ENCODE measurements around the gene FCER2.
"Not testable (repeated sequence)": the region's sequence is repeated elsewhere in the genome, so short reads cannot be mapped to it uniquely, and the experiment has no call there.

FCER2 gene

DNA sequence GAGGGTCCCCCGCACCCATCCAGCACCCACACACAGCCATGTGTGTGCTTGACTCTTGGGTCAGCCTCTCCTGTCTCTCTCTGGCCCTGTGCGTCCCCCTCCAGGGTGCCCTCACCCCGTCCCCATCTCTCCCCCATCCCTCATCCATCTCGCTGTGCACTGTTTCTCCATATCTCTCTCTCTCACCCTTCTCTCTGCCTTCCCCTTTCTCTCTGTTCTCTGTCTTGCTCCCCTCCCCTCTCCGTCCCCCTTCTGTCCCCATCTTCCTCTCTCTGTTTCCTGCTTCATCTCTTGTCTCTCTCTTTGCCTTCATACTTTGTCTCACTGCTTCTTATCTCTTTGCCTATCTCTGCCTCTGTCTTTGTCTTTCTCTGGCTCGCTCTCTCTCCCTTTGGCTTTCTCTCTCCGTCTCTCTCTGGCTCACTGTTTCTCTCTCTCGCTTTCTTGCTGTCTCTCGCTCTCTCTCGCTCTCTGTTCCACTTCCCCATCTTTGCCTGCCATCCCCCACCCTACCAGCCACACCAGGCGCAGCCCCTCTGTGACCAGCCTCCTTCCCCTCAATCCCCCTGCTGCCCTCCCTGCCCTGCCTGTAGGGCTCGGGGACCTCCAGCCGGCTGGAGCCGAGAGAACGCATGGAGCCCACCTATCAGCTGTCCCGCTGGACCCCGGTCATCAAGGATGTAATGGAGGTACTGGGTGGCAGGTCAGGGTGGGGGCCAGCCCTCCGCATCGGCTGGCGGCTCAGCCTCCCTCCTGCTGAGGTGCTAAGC, 56.1 kb downstream of the FCER2 start:
- no peak overlapping the region for H3K27ac ChIP-seq
- ChIA-PET CTCF (no interaction called here), POLR2A (ENCODE audit: low non-redundant PET) (no interaction called here)
- no peak for TF ChIP-seq CTCF (conservative IDR thresholded peaks at IDR 0.05; ENCODE audit: low read depth)
- no peak for DNase-seq (ENCODE audit: low spot score)

DNA sequence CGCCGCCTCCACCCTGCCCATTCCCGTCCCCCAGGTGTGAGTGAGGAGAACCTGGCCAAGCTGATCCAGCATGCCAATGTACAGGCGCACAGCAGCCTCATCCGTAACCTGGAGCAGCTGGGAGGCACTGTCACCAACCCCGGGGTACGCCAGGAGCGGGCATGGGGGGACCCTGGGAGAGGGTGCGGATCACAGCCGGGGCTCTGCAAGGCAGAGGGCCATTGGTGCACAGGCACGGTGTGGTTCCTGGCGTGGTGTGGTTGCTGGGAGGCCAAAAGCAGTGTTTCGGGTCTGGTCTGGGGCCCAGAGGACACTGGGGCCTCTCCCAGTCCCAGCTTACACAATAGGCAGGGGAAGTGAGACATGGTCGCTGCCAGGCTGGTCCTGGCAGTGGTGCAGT, 56.8 kb downstream of the FCER2 start:
- no peak for TF ChIP-seq CTCF (conservative IDR thresholded peaks at IDR 0.05; ENCODE audit: low read depth)
- DNase-seq (ENCODE audit: low spot score), result no peak
- POLR2A ChIA-PET (ENCODE audit: low non-redundant PET), result no interaction called here
- peak overlapping the region; percentile 19; the same call in 1 of the 2 replicates for H3K27ac ChIP-seq
- CTCF ChIA-PET, result no interaction called here

DNA sequence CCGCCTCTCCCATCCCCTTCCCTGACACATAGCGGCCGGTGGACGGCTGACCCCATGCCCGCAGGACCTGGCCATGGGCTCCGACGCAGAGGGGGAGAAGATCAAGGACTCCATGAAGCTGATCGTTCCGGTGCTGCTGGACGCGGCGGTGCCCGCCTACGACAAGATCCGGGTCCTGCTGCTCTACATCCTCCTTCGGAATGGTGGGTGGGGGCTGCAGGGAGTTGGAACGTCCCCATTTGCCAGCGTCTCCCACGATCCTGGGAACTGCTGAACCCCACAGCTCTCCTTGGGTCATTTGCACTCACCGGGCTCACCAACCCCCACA, 57.4 kb downstream of the FCER2 start:
- H3K27ac ChIP-seq, result peak overlapping the region; percentile 19; the same call in 1 of the 2 replicates
- DNase-seq (ENCODE audit: low spot score), result no peak
- CTCF ChIA-PET, result no interaction called here
- POLR2A ChIA-PET (ENCODE audit: low non-redundant PET), result no interaction called here
- TF ChIP-seq CTCF (conservative IDR thresholded peaks at IDR 0.05; ENCODE audit: low read depth), result no peak

DNA sequence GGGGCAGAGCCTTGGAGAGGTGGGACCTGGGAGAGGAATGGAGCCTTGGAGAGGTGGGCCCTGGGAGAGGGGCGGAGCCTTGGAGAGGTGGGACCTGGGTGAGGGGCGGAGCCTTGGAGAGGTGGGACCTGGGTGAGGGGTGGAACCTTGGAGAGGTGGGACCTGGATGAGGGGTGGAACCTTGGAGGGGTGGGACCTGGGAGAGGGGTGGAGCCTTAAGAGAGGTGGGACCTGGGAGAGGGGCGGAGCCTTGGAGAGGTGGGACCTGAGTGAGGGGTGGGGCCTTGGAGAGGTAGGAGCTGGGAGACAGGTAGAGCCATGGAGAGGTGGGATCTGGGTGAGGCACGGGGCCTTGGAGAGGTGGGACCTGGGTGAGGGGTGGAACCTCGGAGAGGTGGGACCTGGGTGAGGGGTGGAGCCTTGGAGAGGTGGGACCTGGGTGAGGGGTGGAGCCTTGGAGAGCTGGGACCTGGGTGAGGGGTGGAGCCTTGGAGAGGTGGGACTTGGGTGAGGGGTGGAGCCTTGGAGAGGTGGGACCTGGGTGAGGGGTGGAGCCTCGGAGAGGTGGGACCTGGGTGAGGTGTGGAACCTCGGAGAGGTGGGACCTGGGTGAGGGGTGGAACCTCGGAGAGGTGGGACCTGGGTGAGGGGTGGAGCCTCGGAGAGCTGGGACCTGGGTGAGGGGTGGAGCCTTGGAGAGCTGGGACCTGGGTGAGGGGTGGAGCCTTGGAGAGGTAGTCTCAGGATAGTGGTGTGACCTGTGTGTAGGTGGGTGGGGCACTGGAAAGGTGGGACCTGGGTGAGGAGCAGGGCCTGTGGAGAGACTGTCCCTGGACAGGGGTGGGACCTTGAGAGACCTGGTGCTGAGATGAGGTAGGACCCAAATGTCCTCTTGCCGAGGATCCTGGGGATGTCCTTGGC, 58.0 kb downstream of the FCER2 start:
- POLR2A ChIA-PET (ENCODE audit: low non-redundant PET); H3K27ac ChIP-seq; CTCF ChIA-PET: not testable (repeated sequence)
- peak; percentile 36 for DNase-seq (ENCODE audit: low spot score)

DNA sequence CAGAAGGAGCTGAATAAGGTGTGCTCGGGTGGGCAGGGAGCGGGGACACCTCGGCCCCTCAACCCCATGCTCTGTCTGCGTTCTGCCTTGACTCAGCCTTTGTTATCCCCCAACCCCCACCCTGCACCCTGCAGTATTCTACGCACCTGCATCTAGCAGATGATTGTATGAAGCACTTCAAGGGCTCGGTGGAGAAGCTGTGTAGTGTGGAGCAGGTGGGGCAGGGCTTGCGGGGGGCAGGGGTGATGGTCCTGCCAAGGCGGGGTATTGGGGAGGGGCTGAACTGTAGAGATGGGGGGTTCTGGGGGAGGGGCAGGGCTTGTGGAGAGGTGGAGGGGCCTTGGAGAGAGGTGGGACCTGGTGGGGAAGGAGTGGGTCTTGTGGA, 58.9 kb downstream of the FCER2 start:
- TF ChIP-seq CTCF (conservative IDR thresholded peaks at IDR 0.05; ENCODE audit: low read depth), result no peak
- ChIA-PET POLR2A (ENCODE audit: low non-redundant PET) (no interaction called here), CTCF (no interaction called here)
- no peak overlapping the region for H3K27ac ChIP-seq
- no peak for DNase-seq (ENCODE audit: low spot score)

DNA sequence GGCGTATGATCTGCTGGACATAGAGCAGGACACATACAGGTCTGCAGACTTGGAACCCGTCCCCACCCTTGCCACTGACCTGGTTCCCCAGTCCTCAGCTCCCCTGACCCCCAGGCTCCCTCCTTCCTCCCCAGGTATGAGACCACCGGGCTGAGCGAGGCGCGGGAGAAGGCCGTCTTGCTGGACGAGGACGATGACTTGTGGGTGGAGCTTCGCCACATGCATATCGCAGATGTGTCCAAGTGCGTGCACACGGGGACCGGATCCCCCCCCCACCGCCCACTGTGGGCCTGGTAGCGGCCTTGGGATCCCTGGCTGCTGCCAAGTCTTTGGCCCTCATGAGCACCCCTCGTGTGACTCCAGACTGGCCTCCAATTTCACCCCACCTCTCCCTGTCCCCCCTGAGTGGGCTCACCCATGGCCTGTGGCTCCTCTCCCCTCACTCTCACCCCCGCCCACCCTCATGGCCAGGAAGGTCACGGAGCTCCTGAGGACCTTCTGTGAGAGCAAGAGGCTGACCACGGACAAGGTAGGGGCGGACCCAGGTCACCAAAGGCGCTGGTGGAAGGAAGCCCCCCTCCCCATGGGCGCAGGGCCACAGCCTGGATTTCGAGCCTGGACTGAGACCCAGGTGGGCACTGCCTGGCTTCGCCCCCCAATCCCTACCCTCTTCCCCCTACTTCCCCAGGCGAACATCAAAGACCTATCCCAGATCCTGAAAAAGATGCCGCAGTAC, 59.5 kb downstream of the FCER2 start:
- ChIA-PET POLR2A (ENCODE audit: low non-redundant PET) (no interaction called here), CTCF (no interaction called here)
- DNase-seq (ENCODE audit: low spot score), result no peak
- TF ChIP-seq CTCF (conservative IDR thresholded peaks at IDR 0.05; ENCODE audit: low read depth), result no peak
- no peak overlapping the region for H3K27ac ChIP-seq

Measured in RWPE1 (cell line).